Lung (tissue), 12 donors: Measurements from ENCODE around the gene FIGN. TPM values are rescaled to one million over a fixed set of nuclear protein-coding genes. Genes with fewer than 3 reads are reported as not detected.

Source experiments
- ATAC-seq: fragments of 200-7000 bp; cut with Tn5 transposase; one replicate; pipeline ENCODE4 v1.9.1; 2020; ENCODE audit warnings: moderate number of reproducible peaks; ENCODE audit not compliant: insufficient read depth, low FRiP score
- DNase-seq, 3 donors: peaks; one replicate each; pipeline ENCODE4 v3.0.0-alpha.2; 2013 to 2017
- H3K27ac ChIP-seq, 2 donors: one replicate each; pipeline ENCODE4 v1.5.1; 2013; ENCODE audit warnings: mild to moderate bottlenecking in 2 of 2, moderate library complexity in 2 of 2, control low read depth in 1 of 2, inconsistent platforms in 1 of 2, low read depth in 1 of 2, low read length in 1 of 2
- H3K27me3 ChIP-seq, 3 donors: one replicate each; pipeline ENCODE4 v1.5.1; 2013; ENCODE audit warnings: low read length in 2 of 3; ENCODE audit not compliant: control insufficient read depth in 3 of 3, insufficient read depth in 3 of 3
- H3K36me3 ChIP-seq, 4 donors: one replicate each; pipeline ENCODE4 v1.5.1; 2013; ENCODE audit warnings: low read length in 4 of 4, mild to moderate bottlenecking in 1 of 4, moderate library complexity in 1 of 4; ENCODE audit not compliant: control insufficient read depth in 4 of 4, insufficient read depth in 4 of 4
- H3K4me1 ChIP-seq, 5 donors: one replicate each; pipeline ENCODE4 v1.5.1; 2013; ENCODE audit warnings: low read length in 5 of 5, mild to moderate bottlenecking in 2 of 5, moderate library complexity in 1 of 5; ENCODE audit not compliant: control insufficient read depth in 5 of 5, insufficient read depth in 5 of 5
- H3K4me3 ChIP-seq: one replicate; pipeline ENCODE4 v1.5.1; 2013; ENCODE audit warnings: mild to moderate bottlenecking, control low read depth, moderate library complexity
- H3K9ac ChIP-seq, 2 donors: one replicate each; pipeline ENCODE4 v1.5.1; 2013; ENCODE audit warnings: low read length in 2 of 2, control low read depth in 1 of 2; ENCODE audit not compliant: insufficient read depth in 1 of 2
- H3K9me3 ChIP-seq, 4 donors: one replicate each; pipeline ENCODE4 v1.5.1; 2013; ENCODE audit warnings: low read length in 3 of 4, mild to moderate bottlenecking in 1 of 4, moderate library complexity in 1 of 4; ENCODE audit not compliant: control insufficient read depth in 4 of 4, insufficient read depth in 3 of 4
- WGBS, 2 donors: extraction: QIAGEN DNeasy Blood & Tissue Kit; methylation state at CpG; one replicate each; pipeline ENCODE4 v1.1.7; 2013; 5-methylcytosine and 5-hydroxymethylcytosine counted together
- polyA plus RNA-seq, 2 donors: library from polyadenylated mRNA; stranded (reverse); fragments of 200-250 nt; gene quantifications; one replicate each; pipeline ENCODE4 v1.2.1, GENCODE V29; 2013
- total RNA-seq, 2 donors: library from RNA; depleted of rRNA in 1 of 2; stranded (reverse); fragments of >200 nt in 1 of 2; gene quantifications; one replicate each; pipeline ENCODE4 v1.2.1, GENCODE V29; 2014 to 2021
- TF ChIP-seq, protein P1 (sequence below): IDR thresholded peaks from 2 replicates; pipeline ENCODE4 v1.5.1; 2012; ENCODE audit warnings: mild to moderate bottlenecking; ENCODE audit errors: control extremely low read depth, extremely low read depth
- donor health status: control.
- donor health status: control.
- donor health status: Bipolar disorder and iron deficiency.
- donor health status: healthy.
- donor health status: DM: yes; HTN: yes; CAD: no.

The FIGN gene
- total and polyA plus RNA-seq, 4 donors, result 0.42 to 6.5 (median 3.0) TPM

DNA sequence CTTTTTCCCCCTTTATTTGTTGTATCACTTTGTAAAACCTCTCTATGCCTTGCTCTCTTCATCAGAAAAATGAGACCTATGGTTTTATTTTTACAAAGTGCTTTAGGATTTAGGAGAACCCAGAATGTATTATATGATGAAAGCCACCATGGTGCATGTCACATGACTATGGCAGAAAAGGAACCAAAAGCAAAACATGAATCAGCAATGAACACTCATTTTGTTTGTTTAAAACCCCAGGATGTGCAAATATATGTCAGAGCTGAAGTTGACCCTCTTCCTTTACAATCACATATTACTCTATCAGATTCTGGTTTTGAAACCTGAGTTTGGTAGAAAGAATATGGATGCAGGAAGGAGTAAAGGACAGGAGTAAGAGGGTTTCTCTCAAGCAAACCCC lies 70.0 kb downstream of the FIGN start:
- Histone ChIP-seq H3K27ac (peak overlapping the region in 1 of 2 donors; percentile 81), H3K27me3 (no peaks in the 10 kb centered on the region), H3K4me1 (peaks cover 0 to 18% (median 0%) of the 10 kb centered on the region in 5 donors), H3K4me3 (no peak overlapping the region), H3K36me3 (no peaks in the 10 kb centered on the region), H3K9ac (no peak overlapping the region), H3K9me3 (no peaks in the 10 kb centered on the region)
- no peak for ATAC-seq
- no peak for DNase-seq
- TF ChIP-seq, protein P1, sequence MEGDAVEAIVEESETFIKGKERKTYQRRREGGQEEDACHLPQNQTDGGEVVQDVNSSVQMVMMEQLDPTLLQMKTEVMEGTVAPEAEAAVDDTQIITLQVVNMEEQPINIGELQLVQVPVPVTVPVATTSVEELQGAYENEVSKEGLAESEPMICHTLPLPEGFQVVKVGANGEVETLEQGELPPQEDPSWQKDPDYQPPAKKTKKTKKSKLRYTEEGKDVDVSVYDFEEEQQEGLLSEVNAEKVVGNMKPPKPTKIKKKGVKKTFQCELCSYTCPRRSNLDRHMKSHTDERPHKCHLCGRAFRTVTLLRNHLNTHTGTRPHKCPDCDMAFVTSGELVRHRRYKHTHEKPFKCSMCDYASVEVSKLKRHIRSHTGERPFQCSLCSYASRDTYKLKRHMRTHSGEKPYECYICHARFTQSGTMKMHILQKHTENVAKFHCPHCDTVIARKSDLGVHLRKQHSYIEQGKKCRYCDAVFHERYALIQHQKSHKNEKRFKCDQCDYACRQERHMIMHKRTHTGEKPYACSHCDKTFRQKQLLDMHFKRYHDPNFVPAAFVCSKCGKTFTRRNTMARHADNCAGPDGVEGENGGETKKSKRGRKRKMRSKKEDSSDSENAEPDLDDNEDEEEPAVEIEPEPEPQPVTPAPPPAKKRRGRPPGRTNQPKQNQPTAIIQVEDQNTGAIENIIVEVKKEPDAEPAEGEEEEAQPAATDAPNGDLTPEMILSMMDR, result no peak

DNA sequence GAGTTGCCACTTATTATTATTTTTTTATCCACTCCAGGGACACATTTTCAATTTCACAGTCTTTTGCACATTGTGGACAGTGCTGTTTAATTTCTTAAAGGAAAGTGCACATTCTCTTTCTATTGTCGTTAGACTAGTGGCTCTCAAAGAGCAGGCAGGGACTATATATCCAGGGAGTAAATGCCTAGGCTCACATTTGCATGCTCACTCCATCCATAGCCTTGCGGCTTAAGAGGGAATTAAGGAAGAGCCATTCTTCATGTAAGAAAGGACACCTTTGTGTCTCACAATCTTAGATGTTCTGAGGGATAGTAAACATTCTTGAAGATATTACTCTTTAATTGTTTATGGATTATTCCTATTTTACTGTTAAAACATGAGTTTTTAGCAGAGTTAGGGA lies 70.8 kb downstream of the FIGN start:
- ATAC-seq (no peak), DNase-seq (no peak)
- no peaks in the 10 kb centered on the region for H3K27me3 ChIP-seq
- TF ChIP-seq, protein P1, result no peak
- H3K9me3 ChIP-seq, result no peaks in the 10 kb centered on the region
- H3K9ac ChIP-seq, result no peak overlapping the region
- 75 to 88% methylated on average over 2 of the region's 2 CpGs for WGBS, 2 donors
- no peak overlapping the region for H3K27ac ChIP-seq
- no peak overlapping the region for H3K4me3 ChIP-seq
- H3K4me1 ChIP-seq, result peaks cover 0 to 18% (median 0%) of the 10 kb centered on the region in 5 donors
- H3K36me3 ChIP-seq, result no peaks in the 10 kb centered on the region

DNA sequence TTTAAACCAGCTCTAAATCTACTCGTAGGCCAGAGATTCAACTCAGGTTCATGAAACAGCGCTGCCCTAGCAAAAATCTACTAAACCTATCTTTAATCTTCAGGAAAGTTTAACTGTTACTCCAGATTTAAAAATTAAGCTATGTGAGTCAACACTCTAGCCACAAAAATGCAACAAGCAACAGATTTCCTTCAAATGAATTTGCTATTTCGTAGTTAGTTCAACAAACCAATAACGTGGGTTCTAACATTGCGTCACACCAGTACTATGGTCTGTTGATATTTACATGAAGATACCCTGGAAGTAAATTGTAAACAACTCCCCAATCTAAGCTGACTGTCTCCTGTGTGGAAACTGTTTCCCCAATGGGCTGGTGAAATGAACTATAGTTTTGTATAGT lies 71.2 kb downstream of the FIGN start:
- Histone ChIP-seq H3K9me3 (no peaks in the 10 kb centered on the region), H3K36me3 (no peaks in the 10 kb centered on the region), H3K4me3 (no peak overlapping the region), H3K4me1 (peaks cover 0 to 18% (median 0%) of the 10 kb centered on the region in 5 donors), H3K9ac (no peak overlapping the region), H3K27me3 (no peaks in the 10 kb centered on the region), H3K27ac (no peak overlapping the region)
- WGBS, 2 donors, result 77 to 82% methylated on average over 5 of the region's 5 CpGs
- TF ChIP-seq, protein P1, result no peak
- no peak for ATAC-seq
- DNase-seq, result no peak

DNA sequence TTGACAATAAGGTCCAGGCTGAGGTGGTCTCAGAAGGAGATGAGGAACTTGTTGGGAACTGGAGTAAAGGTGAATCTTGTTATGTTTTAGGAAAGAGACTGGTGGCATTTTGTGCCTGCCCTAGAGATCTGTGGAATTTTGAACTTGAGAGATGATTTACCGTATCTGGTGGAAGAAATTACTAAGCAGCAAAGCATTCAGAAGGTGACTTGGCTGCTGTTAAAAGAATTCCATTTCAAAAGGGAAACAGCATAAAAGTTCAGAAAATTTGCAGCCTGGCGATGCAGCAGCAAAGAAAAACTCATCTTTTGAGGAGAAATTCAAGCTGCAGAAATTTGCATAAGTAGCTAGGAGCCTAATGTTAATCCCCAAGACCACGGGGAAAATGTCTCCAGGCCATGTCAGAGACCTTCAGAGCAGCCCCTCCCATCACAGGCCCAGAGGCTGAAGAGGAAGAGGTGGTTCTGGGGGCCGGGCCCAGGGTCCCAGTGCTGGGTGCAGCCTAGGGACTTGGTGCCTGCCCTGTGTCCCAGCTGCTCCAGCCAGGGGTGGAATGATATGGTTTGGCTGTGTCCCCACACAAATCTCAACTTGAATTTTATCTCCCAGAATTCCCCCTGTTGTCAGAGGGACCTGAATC lies 73.5 kb downstream of the FIGN start:
- Histone ChIP-seq H3K9ac (no peak overlapping the region), H3K9me3 (no peaks in the 10 kb centered on the region), H3K27ac (peak overlapping the region in 1 of 2 donors; percentile 77), H3K4me3 (no peak overlapping the region), H3K36me3 (no peaks in the 10 kb centered on the region), H3K4me1 (peaks cover 0 to 8% (median 1%) of the 10 kb centered on the region in 5 donors), H3K27me3 (no peaks in the 10 kb centered on the region)
- no peak for ATAC-seq
- WGBS, 2 donors, result 78 to 82% methylated on average over 4 of the region's 4 CpGs
- TF ChIP-seq, protein P1, result no peak
- no peak for DNase-seq
